Measurements from ENCODE around the gene MALL.

DNA sequence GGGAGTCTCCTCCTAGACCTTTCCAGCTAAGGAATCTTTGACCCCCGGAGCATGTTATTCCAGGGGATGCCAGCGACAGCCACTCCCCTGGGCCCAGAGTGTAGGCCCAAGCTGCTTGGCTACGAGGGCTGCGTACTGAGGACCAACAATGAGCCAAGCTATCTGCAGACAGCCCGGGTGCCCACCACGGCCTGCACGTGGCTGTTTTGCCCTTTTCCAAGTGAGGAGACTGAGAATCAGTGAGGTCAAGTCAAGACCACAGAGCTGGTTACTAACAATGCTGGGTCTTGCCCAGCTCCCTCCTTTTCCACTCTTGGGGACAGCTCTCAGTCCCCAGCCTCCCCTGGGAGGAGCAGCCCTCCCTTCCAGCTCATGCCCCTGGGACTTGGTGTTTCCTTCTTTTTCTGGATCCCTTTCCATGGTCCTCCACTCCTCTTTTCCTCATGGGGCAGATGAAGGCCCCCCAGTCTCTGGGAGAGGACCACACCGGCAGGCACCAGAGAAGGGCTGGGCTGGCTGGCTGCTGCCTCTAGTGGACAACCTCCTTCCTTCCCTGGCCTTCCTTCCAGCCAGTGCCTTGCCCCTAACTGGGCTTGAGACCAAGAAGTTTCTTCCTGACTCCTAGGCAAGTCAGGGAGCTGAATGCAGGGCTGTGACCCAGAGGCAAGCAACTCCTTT is 550 bp upstream of the MALL start:
- TF ChIP-seq ATF7 (IDR thresholded peaks at IDR 0.05; ENCODE audit: low read depth), result no peak
- TF ChIP-seq, protein P1, sequence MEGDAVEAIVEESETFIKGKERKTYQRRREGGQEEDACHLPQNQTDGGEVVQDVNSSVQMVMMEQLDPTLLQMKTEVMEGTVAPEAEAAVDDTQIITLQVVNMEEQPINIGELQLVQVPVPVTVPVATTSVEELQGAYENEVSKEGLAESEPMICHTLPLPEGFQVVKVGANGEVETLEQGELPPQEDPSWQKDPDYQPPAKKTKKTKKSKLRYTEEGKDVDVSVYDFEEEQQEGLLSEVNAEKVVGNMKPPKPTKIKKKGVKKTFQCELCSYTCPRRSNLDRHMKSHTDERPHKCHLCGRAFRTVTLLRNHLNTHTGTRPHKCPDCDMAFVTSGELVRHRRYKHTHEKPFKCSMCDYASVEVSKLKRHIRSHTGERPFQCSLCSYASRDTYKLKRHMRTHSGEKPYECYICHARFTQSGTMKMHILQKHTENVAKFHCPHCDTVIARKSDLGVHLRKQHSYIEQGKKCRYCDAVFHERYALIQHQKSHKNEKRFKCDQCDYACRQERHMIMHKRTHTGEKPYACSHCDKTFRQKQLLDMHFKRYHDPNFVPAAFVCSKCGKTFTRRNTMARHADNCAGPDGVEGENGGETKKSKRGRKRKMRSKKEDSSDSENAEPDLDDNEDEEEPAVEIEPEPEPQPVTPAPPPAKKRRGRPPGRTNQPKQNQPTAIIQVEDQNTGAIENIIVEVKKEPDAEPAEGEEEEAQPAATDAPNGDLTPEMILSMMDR (IDR thresholded peaks at IDR 0.05 in 2 of 3, conservative IDR thresholded peaks at IDR 0.05 in 1 of 3; ENCODE audit: control insufficient read depth in 2 of 3, extremely low read depth in 1 of 3, insufficient read depth in 1 of 3, low read depth in 3 of 3, low read length in 3 of 3), result 0 out of 6 replicates have a peak, but pooled peaks of 1 of the 3 experiments have one; percentile 3
- TF ChIP-seq RAD51 (IDR thresholded peaks at IDR 0.05), result no peak
- TF ChIP-seq, protein P2, sequence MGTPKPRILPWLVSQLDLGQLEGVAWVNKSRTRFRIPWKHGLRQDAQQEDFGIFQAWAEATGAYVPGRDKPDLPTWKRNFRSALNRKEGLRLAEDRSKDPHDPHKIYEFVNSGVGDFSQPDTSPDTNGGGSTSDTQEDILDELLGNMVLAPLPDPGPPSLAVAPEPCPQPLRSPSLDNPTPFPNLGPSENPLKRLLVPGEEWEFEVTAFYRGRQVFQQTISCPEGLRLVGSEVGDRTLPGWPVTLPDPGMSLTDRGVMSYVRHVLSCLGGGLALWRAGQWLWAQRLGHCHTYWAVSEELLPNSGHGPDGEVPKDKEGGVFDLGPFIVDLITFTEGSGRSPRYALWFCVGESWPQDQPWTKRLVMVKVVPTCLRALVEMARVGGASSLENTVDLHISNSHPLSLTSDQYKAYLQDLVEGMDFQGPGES (IDR thresholded peaks at IDR 0.05), result no peak
- TF ChIP-seq ZNF24 (IDR thresholded peaks at IDR 0.05), result no peak
